Lower leg skin (tissue), 4 donors: ENCODE measurements around the gene FRS2. TPM values are rescaled to one million over a fixed set of nuclear protein-coding genes. Genes with fewer than 3 reads are reported as not detected.

Source experiments
- DNase-seq, 2 donors: peaks; one replicate each; pipeline ENCODE4 v3.0.0-alpha.2; 2019; ENCODE audit warnings: low spot score in 2 of 2
- H3K4me3 ChIP-seq: fragments of 200-600 bp; sonication (generic); 2 replicates; pipeline ENCODE4 v1.5.1; 2017; ENCODE audit warnings: mild to moderate bottlenecking, low read depth; ENCODE audit not compliant: poor library complexity, severe bottlenecking
- POLR2A ChIP-seq, 2 donors: fragments of 450-650 bp; IDR thresholded peaks; one replicate each; pipeline ENCODE4 v1.6.1; 2016 to 2017; ENCODE audit warnings: antibody characterized with exemption in 2 of 2, mild to moderate bottlenecking in 1 of 2, moderate library complexity in 1 of 2
- WGBS, 2 donors: methylation state at CpG; one replicate each; pipeline ENCODE4 v1.1.5; 2018; 5-methylcytosine and 5-hydroxymethylcytosine counted together
- intact Hi-C: fragments of 100-400 bp; cut with DNase I; formaldehyde crosslinking; loops from one replicate; pipeline ENCODE4 v1.15.0; 2023; ENCODE audit warnings: low total_unique reads
- total RNA-seq, 4 donors: library from RNA; depleted of rRNA; stranded (reverse); fragments of >200 nt; gene quantifications; one replicate each; pipeline ENCODE4 v1.1.0, GENCODE V29; 2016
- TF ChIP-seq, protein P1 (sequence below), 3 donors: fragments of 450-650 bp; IDR thresholded peaks; one replicate each; pipeline ENCODE4 v1.5.1; 2016; ENCODE audit warnings: antibody characterized with exemption in 3 of 3, mild to moderate bottlenecking in 3 of 3, moderate library complexity in 2 of 3

FRS2 gene
- total RNA-seq, 4 donors from 2014 or later, result 33.7 to 64.7 (median 43.5) TPM

DNA sequence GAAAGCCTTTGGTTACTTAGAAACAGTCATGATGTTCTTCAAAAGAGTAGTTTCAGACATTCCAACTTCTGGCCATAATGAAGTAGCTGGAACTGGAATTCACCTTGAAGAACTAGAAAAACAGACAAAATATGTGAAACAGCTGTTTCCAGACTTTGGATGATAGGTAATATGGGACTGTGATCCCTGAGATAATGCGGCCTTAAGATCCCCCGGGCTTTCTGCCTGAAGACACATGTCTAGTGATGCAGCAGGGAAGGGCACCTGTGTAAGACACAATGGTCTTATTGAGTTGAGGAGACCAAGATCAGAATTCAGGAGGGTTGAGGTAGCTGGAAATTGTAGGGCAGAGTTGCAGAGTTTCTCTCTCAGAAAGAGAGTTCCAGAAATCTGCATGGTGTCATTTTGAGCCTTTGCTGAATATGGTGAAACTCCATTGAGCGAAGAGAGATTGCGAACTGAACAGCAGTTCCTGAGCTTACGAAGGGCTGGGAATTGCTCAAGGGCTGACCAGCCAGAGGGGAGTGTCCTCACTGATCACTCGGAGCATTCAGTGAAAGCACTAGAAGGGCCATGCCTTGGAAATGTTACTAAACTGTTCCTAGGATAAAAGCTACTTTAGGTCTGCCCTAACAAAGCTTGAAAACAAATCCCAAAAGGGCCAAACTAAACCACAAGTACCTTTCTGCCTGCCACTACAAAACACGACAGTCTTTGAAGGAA is 41.7 kb upstream of the FRS2 start:
- intact Hi-C loops, result no loop called here
- no peak overlapping the region for H3K4me3 ChIP-seq
- TF ChIP-seq, protein P1, sequence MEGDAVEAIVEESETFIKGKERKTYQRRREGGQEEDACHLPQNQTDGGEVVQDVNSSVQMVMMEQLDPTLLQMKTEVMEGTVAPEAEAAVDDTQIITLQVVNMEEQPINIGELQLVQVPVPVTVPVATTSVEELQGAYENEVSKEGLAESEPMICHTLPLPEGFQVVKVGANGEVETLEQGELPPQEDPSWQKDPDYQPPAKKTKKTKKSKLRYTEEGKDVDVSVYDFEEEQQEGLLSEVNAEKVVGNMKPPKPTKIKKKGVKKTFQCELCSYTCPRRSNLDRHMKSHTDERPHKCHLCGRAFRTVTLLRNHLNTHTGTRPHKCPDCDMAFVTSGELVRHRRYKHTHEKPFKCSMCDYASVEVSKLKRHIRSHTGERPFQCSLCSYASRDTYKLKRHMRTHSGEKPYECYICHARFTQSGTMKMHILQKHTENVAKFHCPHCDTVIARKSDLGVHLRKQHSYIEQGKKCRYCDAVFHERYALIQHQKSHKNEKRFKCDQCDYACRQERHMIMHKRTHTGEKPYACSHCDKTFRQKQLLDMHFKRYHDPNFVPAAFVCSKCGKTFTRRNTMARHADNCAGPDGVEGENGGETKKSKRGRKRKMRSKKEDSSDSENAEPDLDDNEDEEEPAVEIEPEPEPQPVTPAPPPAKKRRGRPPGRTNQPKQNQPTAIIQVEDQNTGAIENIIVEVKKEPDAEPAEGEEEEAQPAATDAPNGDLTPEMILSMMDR (IDR thresholded peaks at IDR 0.05), result no peak
- TF ChIP-seq POLR2A (IDR thresholded peaks at IDR 0.05), result no peak
- no peak for DNase-seq
- WGBS, 2 donors, result 87 to 93% methylated on average over 7 of the region's 7 CpGs

DNA sequence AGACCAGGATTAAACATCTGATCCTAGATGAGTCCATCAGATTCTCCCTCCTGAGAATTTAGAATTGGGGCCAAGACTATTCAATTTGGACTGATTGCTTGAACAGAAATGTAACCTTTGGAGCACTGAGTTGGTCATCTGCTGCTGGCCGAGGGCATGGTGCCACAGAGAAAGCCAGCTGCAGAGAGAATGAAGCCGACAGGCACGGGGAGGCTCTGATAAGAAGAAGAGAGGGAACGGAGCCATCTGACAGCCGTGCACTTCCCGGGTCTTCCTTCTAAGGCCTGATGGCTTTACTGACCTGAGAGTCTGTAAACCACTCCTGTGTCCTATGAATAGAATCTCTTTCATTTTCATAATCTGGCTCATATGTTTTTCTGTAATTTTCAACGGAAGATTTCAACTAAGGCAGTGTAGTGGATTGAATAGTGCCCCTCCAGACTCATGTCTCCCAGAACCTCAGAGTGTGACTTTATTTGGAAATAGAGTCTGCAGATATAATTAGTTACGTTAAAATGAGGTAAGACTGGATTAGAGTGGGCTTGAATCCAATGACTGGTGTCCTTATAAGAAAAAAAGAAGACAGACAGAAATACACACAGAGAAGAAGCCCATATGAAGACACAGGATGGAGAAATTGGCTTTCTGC is 39.1 kb upstream of the FRS2 start:
- intact Hi-C loops, result no loop called here
- 90 to 95% methylated on average over 8 of the region's 8 CpGs for WGBS, 2 donors
- DNase-seq, result no peak
- TF ChIP-seq POLR2A (IDR thresholded peaks at IDR 0.05), result no peak
- TF ChIP-seq, protein P1 (IDR thresholded peaks at IDR 0.05), result no peak
- H3K4me3 ChIP-seq, result no peak overlapping the region

DNA sequence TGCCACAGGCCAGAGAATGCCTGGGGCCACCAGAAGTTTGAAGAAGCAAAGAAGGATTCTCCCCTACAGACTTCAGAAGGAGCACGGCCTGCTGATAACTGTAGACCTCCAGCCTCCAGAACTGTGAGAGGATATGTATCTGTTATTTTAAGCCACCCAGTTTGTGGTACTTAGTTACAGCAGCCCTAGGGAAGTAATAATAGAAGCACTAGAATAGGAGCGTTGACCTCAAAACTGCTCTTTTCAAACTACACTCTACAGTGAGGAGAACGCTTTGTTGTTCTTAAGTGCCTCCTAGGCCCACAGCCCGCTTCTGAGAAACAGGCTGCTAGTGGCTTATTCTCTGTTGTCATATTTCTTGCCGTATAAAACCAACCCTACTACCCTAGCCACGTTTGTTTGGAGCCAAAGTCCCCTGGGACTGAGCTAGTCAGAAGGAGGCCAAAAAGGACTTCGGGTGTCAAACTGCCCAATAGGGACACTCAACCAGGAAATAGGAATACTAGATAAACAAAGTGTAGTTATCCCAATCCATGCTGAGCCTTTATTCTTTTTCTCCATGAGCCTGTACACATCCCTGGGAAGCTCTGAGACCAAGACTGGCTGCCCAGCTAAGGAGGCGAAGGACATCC is 38.5 kb upstream of the FRS2 start:
- no peak for DNase-seq
- intact Hi-C loops, result no loop called here
- no peak for TF ChIP-seq POLR2A (IDR thresholded peaks at IDR 0.05)
- TF ChIP-seq, protein P1 (IDR thresholded peaks at IDR 0.05), result no peak
- WGBS, 2 donors, result 82 to 89% methylated on average over 8 of the region's 8 CpGs
- H3K4me3 ChIP-seq, result no peak overlapping the region

DNA sequence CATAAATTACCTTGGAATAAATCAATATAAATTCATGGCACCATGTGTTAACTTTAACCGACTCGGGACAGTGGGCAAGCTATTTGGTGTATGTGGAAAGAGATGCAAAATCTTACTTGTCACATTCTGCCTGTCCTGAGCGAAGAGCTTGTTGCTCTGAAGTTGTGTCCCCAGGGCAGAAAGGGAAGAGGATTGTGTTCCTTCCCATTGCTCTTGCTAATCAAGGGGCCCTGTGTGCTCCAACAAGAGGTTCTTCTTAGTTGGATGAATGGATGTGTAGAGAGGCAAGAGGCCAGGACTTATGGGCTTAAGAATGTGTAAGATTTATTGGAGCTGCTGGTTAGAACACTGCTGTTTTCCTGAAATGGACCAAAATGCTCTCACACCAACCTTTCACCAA is 36.5 kb upstream of the FRS2 start:
- no peak overlapping the region for H3K4me3 ChIP-seq
- intact Hi-C loops, result no loop called here
- DNase-seq, result no peak
- TF ChIP-seq POLR2A (IDR thresholded peaks at IDR 0.05), result no peak
- TF ChIP-seq, protein P1 (IDR thresholded peaks at IDR 0.05), result no peak
- 86 to 89% methylated on average over 3 of the region's 3 CpGs for WGBS, 2 donors

DNA sequence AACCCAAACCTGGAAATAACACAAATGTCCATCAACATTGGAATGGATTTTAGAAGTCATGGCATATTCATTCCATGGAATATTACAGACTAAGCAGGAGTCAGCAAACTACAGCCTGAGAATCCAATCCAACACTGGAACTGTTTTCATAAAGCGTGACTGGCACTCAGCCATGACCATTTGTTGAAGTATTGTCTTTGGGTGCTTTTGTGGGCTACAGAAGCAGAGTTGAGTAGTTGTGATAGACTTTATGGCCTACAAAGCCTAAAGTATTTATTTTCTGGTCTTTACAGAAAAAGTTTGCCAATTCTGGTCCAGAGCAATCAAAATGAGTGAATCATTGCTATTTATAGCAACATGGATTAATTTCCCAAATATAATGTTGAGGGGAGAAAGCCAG is 34.5 kb upstream of the FRS2 start:
- 47 to 74% methylated on average over 1 of the region's 1 CpG for WGBS, 2 donors
- DNase-seq, result no peak
- TF ChIP-seq, protein P1 (IDR thresholded peaks at IDR 0.05), result no peak
- no peak for TF ChIP-seq POLR2A (IDR thresholded peaks at IDR 0.05)
- intact Hi-C loops, result no loop called here
- H3K4me3 ChIP-seq, result no peak overlapping the region
